Stimulated activated CD4-positive, alpha-beta T cell treated with anti-CD3 and anti-CD28 coated beads, Interleukin-1b, Interleukin-23, amount 100 ng/mL, for 1 hour (primary cell): ENCODE results near the gene CD36.

Source experiments
- DNase-seq, 2 donors: peaks; one replicate each; pipeline ENCODE4 v3.0.0-alpha.2; 2020; ENCODE audit warnings: low read depth in 2 of 2

The CD36 gene

DNA sequence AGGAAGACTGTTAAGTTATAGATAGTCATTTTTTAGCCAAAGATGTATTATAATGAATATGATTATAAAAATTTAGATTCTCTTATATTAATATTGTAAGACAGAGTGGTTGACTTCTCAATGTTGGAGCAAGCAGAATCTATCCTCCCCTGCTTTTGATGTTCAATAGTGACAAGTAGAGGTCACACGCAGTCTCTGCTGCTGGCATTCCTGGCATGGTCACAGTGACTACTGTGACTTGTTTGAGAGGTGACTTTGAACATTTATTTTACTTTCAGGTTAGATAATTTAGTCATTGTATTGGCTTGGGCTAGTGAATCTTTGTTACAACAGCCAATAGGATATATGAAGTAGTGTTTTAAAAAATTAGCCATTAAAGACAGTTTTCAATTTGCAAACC is 13.7 kb upstream of the CD36 start:
- no peak for DNase-seq

DNA sequence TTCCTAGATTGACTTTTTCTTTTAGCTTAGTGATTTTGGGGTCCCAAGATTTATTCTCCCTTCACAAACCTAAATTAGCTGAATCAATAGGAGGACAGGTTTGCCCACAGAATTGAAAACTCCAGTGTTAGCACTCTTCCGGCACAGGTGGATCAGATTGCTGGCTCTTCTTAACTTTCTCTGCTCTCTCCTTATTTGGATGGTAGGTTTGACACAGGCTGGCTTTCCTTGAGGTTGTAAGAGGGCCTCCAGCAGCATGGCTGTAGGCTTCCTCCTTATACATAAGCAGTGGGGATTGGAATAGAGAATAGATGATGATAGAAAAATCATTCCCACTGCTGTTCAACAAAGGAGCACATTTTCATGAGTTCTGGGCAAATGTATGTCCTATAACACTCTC is 9.4 kb upstream of the CD36 start:
- DNase-seq, result no peak

DNA sequence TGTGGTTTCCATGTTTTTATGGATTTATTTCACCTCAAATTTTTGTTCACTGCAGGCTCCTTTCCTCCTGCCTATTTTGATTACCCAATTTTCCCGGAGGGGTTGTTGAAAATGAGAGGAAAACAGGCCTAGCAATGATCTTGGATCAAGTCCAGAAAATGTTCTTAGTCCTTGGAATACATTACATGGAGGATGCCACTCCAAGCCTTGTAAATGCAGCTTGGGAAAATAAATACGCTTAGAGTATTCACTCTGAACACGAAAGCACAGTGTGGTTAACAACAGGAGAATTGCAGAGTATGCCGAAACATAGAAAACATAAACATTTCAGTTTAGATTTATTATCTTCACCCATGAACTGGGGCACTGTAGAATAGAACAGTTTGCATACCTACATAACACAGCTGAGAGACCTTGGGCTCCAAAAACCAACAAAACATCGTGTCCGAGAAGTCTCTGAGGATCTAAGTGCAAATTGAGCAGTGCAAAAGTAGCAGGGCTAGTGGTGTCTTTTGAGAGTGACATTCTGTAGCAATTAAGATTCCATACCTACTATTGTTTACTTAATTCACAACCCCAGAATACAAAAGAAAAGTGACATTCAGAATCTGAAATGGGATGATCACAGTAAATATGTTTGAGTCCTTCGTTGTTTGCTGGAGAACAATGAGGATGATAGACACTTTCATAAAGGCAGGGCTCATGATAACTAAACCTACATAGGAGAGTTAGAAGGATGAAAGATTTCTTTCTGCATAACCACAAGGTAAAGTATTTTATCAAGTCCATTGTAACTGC is 7.6 kb upstream of the CD36 start:
- DNase-seq, result no peak

DNA sequence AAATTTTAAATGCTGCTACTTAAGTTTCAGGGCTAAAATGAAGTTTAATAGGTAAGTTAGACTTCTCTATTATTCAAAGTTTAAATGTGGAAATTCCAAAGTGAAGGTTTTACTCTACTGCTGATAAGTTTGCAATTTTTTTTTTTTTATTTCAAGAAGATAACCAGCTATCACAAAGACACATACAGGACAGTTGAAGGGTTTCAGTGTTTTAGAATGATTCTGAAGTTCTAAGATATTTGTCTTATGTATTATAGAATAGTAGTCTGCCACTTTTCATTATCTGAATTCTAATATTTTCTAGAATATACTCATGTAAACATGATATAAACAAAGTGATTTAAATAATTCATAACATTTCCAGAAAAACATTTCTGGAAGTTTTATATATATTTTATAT is 7.0 kb upstream of the CD36 start:
- DNase-seq, result no peak

DNA sequence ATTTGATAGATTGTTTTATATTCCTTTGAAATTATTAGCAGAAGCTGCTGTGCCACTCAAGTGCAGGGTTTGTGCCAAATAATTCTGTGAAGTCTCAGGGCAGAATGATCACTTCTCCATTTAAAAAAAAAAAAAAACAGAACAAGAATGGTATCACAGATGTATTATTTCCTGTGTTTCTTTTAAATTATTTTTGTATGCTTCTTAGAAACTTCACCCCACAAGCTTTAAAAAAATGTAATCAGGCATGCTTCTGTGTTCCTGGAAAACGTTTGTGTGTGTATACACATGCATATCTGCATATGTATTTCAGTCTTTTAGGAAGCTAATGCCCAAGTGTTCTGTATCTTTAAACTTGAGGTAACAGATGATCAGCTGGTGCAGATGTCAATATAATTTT is 6.3 kb upstream of the CD36 start:
- no peak for DNase-seq

DNA sequence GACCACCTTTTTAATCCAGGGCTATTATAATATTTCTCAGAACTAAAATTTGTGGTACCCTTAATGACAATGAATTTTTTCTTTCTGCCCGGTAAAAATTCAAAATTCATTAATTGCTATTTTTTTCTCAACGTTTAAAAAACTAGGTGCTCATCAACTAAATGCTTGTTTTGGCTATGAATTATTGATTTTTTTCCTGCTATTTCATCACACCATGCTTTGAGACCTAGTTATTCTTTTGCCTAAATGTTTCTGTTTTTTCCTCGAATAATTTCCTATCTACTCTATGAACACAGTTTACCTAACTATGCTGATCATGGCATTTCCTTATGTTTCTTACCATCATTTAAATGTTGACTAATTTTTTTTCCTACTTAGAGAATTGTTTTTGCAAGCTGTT is 5.6 kb upstream of the CD36 start:
- no peak for DNase-seq

DNA sequence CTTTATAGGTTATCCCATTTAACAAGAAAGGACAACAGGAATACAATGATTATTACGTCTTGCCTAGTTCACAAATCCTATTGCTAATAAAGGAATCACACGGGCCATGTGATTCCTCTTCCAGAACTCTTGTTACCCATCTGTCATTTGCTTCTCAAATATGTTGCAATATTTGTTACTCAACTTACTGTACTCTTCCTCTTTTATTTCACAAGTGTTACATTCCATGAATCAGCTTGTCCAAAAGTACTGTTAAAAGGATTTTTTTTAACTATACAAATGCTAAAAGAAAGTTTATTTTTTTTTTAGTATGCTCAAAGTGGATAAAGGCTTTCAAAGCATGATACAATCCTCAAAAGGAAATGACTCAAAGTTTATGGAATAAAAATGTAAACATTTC is 3.9 kb upstream of the CD36 start:
- DNase-seq, result no peak

DNA sequence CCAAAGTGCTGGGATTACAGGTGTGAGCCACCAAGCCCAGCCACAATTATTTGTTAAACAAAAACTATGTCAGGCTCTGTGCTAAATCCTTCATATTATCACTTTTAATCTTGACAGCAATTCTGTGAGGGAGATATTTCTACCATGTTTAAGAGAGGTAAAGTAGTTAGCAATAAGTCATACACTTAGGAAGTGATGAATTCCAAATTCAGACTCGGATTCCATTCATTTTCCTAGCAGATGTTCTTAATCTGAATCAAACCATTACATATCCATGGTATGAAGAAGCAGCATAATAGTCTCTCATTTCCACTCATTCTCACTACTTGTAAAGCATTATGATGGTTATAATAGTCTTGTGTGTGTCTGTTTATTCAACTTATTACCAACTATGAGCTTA is 2.9 kb upstream of the CD36 start:
- DNase-seq, result no peak

DNA sequence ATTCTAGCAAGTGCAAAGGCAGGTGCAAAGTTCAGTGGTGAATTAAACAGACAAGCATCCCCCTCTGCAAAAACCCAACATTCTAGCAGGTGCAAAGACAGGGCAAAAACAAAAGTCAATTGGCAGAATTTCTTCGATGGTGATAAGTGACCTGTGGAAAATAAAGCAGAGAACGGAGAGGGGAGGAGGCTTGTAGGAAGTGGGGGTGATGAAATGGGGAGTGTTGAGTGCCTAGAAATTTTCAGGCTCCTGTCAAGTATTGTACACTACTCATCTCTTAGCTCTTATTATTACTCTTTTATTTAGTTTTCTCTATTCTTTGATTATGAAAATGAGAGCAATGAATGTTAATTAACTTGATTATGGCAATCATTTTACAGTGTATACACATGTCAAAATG is 2.4 kb upstream of the CD36 start:
- no peak for DNase-seq

DNA sequence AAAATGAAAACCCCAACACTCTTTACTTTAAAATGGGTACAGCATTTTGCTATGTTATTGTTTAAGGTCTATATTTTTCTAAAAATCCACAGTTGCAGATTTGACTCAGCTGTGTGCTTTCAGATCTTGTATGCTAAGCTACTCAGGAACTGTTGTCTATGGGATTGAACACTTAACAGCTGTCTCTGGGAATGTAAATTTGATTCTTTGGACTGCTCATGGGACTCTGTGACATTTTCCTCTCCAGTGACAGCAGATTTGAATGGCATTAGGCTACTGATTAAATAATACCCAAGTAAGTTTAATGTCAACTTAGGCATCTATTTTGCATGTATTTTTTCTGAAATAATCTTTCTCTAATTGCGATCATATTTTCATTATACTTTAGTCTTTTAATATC is 1.7 kb upstream of the CD36 start:
- DNase-seq, result no peak

DNA sequence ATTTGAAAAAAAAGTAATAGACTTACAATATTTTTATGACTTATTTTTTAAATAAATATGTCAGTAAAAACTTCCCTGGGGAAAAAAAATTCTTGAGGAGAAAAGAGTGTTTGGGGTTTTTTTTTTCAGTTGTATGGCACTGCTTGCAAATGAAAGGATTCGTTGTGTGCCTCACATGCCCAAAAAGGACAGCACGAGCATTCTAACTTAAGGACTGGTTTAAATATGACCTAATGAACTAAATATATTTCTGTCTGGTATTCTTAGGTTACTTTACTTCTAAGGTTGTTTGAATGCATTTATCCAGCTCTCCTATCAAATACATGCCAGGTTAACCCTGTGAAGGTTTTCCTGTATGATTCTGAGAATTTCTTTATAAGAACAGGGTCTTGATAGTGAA is 988 bp upstream of the CD36 start:
- DNase-seq, result no peak

DNA sequence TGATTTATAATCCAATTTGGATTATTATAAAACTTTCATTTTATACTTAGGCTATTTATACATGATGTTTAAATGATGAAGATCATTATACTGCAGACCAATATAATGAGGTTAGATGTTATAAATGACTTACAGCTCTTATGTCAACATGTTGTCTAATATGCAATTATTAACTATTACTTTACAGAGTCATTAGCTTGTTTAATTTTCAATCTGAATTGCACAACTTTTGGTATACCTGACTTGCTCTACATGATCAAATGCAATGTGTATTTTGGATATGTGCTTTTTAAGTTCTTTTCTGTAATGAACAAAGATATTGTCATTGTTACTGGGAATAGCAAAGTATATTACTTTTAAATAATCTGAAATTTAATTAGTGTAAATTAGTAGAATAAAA is 569 bp downstream of the CD36 start:
- DNase-seq, result no peak

DNA sequence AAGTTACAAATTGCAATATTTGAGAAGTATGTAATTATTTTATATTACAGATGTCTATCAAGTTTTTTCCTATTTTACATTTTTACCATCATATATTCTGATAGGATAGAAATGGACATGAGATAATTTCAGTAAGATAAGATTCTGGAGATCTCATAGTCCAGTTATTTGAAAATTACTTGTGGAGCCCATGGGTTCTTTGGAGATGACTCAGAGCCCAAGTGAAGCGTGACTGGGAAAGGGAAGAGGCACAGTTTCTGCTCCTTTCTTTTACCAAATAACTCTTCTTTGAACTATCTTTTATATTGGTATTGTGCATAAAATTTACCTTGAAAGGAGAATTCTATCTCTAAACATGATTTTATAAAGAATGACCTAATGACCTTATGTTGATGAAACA is 2.4 kb downstream of the CD36 start:
- DNase-seq, result no peak

DNA sequence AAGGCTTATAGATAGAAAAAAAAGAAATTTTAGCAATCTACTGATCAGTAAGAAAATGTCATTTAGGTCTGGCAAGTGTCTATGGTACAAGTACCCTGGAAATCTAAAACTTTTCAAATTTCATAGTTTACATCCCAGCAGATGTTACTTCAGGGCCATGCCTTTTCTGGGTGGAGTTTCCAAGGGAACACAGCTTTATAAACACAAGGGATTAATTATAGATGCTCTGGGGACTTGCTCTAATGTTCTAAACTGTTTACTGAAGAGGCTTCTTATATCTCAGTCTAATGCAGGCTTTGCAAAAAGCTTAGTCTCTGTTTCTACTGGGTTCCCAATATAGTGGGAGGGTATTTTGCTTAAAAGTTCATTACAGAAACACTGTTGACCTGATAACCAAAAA is 3.1 kb downstream of the CD36 start:
- DNase-seq, result no peak

DNA sequence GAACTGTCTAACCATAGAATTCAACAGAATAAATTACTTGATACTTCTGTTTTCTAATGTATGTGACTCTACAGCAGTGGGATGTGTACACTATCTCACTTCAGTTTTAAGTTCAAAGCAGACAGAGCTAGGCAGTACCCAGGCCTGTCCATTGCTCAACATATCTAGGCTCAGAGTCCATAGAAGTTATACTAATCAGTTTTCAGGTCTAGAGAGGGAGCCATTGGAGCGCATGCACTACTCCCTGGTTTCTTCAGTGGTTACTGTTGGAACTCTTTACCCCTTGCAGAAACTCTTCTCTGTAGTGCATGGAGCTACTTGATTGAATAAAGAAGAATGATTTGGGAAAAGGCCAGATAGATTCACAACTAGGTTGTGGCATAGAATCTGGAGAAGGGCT is 4.4 kb downstream of the CD36 start:
- DNase-seq, result no peak

DNA sequence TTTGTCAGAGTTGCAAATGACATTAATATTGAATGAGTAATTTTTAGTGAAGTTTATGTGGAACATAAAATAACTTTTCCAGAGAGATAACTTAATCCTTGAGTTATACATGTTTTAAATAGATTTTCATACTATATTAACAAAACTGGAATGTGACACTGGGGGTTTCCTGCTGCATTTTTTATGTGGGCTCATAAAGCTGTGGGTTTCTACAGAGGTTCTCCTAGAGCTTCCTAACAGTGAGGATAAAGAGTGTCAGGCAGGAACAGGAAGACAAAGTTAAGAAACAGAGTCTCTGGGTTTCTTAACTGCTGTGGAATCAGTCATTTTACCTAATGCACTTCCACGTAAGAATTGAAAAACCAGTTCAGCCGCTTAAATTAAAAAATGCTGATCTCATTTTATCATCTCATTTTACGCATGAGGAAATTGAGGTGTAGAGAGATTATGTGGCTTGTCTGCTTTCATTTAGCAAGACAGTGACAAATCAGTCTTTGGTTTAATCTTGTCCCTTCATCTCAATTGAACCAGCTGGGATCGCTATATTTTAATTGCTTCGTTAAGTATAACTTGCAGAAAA is 5.0 kb downstream of the CD36 start:
- DNase-seq, result no peak

DNA sequence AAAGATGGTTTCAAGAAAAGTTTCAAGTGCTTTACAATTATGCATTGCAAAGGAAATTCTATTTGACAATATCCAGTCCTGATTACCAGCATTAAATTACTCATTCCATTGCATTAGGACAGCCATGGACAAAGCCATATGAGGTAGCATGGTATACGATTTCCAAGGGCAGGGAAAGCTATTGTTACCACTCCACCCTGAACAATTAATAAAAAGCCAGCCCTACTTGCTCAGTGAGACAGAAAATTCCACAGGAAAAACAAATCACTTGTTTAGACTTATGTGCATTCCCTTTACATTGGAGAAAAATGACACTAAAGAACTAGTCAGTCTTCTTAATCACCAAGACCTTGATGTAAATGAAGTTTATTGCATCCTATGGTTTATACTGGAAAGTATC is 5.6 kb downstream of the CD36 start:
- DNase-seq, result no peak

DNA sequence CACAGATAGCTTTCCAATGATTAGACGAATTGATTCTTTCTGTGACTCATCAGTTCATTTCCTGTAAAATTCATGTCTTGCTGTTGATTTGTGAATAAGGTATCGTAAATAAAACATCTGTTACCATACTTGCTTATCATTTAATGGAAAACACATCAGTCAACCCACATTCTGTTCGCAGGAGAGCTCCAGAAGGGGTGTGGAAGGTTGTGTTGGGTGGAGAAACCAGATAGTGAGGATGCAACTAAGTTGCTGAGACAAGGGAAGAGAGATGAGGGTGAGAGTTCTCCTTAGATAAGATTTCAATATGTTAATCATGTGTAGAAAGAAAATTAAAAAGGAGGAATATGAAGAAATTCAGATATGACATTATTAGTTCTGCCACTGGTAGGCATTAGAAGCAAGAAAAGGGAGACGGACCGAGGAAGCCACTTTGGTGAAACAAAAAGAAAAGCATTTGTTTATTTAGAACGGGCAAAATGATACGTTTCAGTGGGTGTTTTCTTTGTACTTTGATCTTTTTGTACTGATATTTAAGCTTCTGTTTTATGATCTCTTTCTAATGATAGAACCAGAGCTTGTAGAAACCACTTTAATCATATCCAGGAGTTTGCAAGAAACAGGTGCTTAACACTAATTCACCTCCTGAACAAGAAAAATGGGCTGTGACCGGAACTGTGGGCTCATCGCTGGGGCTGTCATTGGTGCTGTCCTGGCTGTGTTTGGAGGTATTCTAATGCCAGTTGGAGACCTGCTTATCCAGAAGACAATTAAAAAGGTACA is 7.8 kb downstream of the CD36 start:
- no peak for DNase-seq

DNA sequence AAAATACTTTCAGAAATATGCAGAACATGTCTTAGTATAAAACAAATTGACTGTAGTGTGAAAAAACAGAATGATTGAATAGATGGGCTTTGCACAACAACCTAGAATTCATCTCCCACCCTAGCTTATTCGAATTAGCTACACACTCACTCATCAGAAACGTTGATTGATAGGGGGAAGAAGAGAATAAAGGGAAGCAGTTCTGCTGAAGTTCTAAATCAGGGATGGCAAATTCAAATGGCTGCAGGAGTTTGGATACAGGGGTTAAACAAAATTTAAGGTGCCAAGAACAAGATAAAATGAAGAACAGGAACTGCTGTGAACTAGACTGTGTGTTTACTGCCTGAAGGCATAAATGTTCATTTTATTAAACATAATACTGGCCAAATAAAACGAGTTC is 9.0 kb downstream of the CD36 start:
- DNase-seq, result no peak

DNA sequence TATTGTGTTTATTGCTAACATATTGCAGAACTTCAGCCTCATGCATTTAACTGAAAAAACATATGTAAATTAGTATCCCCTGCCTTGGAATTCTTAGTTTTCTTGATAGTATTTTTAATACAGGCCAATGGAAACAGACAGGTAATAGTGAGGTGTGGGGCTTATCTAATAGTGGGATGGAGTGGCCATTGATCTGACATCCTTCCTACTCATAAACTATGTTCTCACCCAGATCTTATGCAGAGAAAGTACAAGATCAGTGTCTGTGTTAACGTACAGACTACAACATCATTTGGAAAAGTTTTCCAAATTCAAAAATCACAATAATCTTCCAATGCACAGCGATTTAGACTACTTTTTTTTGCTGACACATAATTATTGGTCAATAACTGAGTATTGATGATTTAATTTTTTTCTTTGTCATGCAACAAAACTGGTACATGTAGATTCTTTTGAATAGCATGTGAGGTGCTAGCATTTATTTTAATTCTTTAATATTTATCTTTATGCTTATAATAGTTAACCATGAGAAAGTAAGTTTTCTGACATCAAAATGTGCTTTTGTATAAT is 9.7 kb downstream of the CD36 start:
- DNase-seq, result no peak

DNA sequence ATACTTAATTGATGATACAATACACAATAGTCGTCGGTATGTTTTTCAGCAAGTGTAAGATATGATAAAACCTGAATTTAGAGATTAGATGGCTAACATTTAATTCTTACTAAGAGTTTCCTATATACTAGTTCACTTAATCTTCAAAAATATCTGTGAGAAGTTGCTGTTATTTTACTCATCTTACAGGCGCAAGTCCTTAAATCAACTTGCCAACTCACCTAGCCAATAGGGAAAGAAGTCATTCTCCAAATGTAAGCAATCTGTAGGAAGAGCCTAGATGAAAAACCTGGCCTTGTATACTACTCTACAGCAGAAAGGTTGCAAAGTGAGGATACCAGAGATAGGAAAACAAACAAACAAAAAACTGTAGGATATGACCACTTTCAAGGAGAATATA is 10.6 kb downstream of the CD36 start:
- DNase-seq, result no peak

DNA sequence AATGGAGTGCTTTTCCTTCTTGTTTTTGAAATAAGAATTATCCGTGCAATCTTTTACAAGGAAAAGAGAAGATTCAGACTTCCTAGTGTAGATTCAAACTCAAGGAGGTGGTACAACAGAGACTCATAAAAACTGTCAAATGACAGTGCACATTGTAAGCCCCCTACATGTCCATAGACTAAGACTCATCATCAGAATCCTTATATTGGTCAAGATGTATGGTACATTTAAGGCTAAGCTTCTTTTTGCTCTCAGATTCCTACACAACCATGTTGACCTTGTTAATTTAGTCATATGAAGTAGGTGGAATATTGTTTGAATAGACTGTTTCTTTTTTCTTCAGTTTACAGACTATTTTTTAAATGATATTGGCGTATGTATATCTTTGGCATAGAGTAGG is 11.6 kb downstream of the CD36 start:
- DNase-seq, result no peak

DNA sequence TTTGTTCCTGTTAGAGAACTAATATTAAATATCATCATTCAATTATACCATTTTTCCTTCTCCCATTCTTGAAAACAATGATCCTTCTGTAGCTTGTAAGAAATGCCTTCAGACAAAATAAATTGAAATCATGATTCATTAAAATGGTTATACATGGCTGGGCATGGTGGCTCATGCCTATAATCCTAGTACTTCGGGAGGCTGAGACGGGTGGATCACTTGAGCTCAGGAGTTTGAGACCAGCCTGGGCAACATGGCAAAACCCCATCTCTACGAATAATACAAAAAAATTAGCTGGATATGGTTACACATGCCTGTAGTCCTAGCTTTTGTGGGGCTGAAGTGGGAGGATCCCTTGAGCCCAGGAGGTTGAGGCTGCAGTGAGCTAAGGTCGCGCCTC is 13.0 kb downstream of the CD36 start:
- no peak for DNase-seq
